Endodermal cell (in vitro differentiated cells): ENCODE measurements around the gene NFIC. TPM values are rescaled to one million over a fixed set of nuclear protein-coding genes. Genes with fewer than 3 reads are reported as not detected.

Experiments
- DNase-seq: peaks from one replicate; pipeline ENCODE4 v3.0.0-alpha.2; 2017
- H3K27ac ChIP-seq: 2 replicates; pipeline ENCODE4 v1.5.1; 2013; ENCODE audit warnings: mild to moderate bottlenecking, low read depth, low read length, moderate library complexity
- H3K27me3 ChIP-seq: 2 replicates; pipeline ENCODE4 v1.6.1; 2013; ENCODE audit warnings: mild to moderate bottlenecking, low read length, moderate library complexity; ENCODE audit not compliant: insufficient read depth, control insufficient read depth, poor library complexity, severe bottlenecking
- H3K36me3 ChIP-seq: 2 replicates; pipeline ENCODE4 v1.7.0; 2013; ENCODE audit warnings: mild to moderate bottlenecking, low read length, moderate library complexity; ENCODE audit not compliant: control insufficient read depth, insufficient read depth
- H3K4me1 ChIP-seq: one replicate; pipeline ENCODE4 v1.7.0; 2013; ENCODE audit warnings: low read length; ENCODE audit not compliant: control insufficient read depth, insufficient read depth
- H3K4me3 ChIP-seq: 2 replicates; pipeline ENCODE4 v1.5.1; 2013; ENCODE audit warnings: mild to moderate bottlenecking, low read length, moderate library complexity
- H3K9ac ChIP-seq: 2 replicates; pipeline ENCODE4 v1.6.1; 2013; ENCODE audit warnings: mild to moderate bottlenecking, low read length, moderate library complexity; ENCODE audit not compliant: poor library complexity, severe bottlenecking; ENCODE audit errors: extremely low read depth
- H3K9me3 ChIP-seq: 2 replicates; pipeline ENCODE4 v1.6.1; 2013; ENCODE audit warnings: mild to moderate bottlenecking, low read length, moderate library complexity; ENCODE audit not compliant: control insufficient read depth
- H3K27ac Mint-ChIP-seq: 2 replicates; pipeline ENCODE4 v1.8.0; 2020; ENCODE audit warnings: mixed read lengths
- H3K27me3 Mint-ChIP-seq: 2 replicates; pipeline ENCODE4 v1.8.0; 2021; ENCODE audit warnings: mild to moderate bottlenecking, mixed read lengths; ENCODE audit not compliant: insufficient read depth
- H3K36me3 Mint-ChIP-seq: 2 replicates; pipeline ENCODE4 v1.8.0; 2020; ENCODE audit warnings: low read depth, mixed read lengths
- H3K4me1 Mint-ChIP-seq: 2 replicates; pipeline ENCODE4 v1.8.0; 2020; ENCODE audit warnings: mixed read lengths
- H3K4me3 Mint-ChIP-seq: 2 replicates; pipeline ENCODE4 v1.8.0; 2020; ENCODE audit warnings: mild to moderate bottlenecking, moderate library complexity, mixed read lengths
- H3K9me3 Mint-ChIP-seq: 2 replicates; pipeline ENCODE4 v1.8.0; 2020; ENCODE audit warnings: mild to moderate bottlenecking, mixed read lengths
- CTCF ChIP-seq: fragments of 200-600 bp; sonication (generic); conservative IDR thresholded peaks from 2 replicates; pipeline ENCODE4 v1.5.0; 2021; ENCODE audit warnings: antibody characterized with exemption, mild to moderate bottlenecking
- WGBS, 2 experiments: methylation state at CpG; one replicate each; pipeline versions ENCODE4 v1.1.5 to v1.1.7; 2013; ENCODE audit warnings: missing lambda C conversion rate in 2 of 2, mixed read lengths in 1 of 2; ENCODE audit not compliant: insufficient coverage in 1 of 2, insufficient read length in 1 of 2; 5-methylcytosine and 5-hydroxymethylcytosine counted together
- total RNA-seq, 2 donors: library from RNA; stranded (reverse); fragmentation: NEBNext Ultra II Directional in 1 of 2; extraction: Animal tissue kit (Norgen Biotek cat#: 25700) in 1 of 2; gene quantifications; 2 replicates in 1 of 2; 3 replicates in 1 of 2; pipeline ENCODE4 v1.2.1, GENCODE V29; 2021

The NFIC gene
- total RNA-seq, 2 donors from 2014 or later, result 5.2 to 6.6 TPM

GRCh38 chr19:3320354-3320670, 46.1 kb upstream of the NFIC start:
- WGBS, 2 experiments, result 78 to 81% methylated on average over 21 to 29 of the region's 29 CpGs
- Histone ChIP-seq H3K9ac (no peak overlapping the region), H3K4me1 (no peaks in the 10 kb centered on the region), H3K27me3 (peaks cover 14% of the 10 kb centered on the region), H3K4me3 (no peak overlapping the region), H3K36me3 (no peaks in the 10 kb centered on the region), H3K27ac (no peak overlapping the region), H3K9me3 (no peaks in the 10 kb centered on the region)
- Mint-ChIP-seq H3K36me3 (no peaks in the 10 kb centered on the region), H3K9me3 (no peaks in the 10 kb centered on the region), H3K27ac (no peak overlapping the region), H3K27me3 (peaks cover 18% of the 10 kb centered on the region), H3K4me3 (no peak overlapping the region), H3K4me1 (no peaks in the 10 kb centered on the region)
- no peak for DNase-seq
- no peak for TF ChIP-seq CTCF

- H3K9me3 Mint-ChIP-seq, result no peaks in the 10 kb centered on the region
- no peak overlapping the region for H3K27ac ChIP-seq
- H3K4me3 ChIP-seq, result no peak overlapping the region
- H3K4me1 Mint-ChIP-seq, result no peaks in the 10 kb centered on the region
- no peak overlapping the region for H3K9ac ChIP-seq
- DNase-seq, result no peak
- 60 to 67% methylated on average over 3 to 8 of the region's 8 CpGs for WGBS, 2 experiments
- no peak overlapping the region for H3K4me3 Mint-ChIP-seq
- peaks cover 14% of the 10 kb centered on the region for H3K27me3 ChIP-seq
- peaks cover 18% of the 10 kb centered on the region for H3K27me3 Mint-ChIP-seq
- no peak for TF ChIP-seq CTCF
- H3K36me3 ChIP-seq, result no peaks in the 10 kb centered on the region
- H3K4me1 ChIP-seq, result no peaks in the 10 kb centered on the region
- H3K36me3 Mint-ChIP-seq, result no peaks in the 10 kb centered on the region
- no peak overlapping the region for H3K27ac Mint-ChIP-seq
- H3K9me3 ChIP-seq, result no peaks in the 10 kb centered on the region
Observed at GRCh38 chr19:3320853-3321252, 45.5 kb upstream of the NFIC start.

GRCh38 chr19:3321696-3322095, 44.7 kb upstream of the NFIC start:
- no peaks in the 10 kb centered on the region for H3K9me3 ChIP-seq
- no peak for DNase-seq
- Mint-ChIP-seq H3K27me3 (peaks cover 18% of the 10 kb centered on the region), H3K27ac (no peak overlapping the region), H3K9me3 (no peaks in the 10 kb centered on the region), H3K4me3 (no peak overlapping the region), H3K36me3 (no peaks in the 10 kb centered on the region), H3K4me1 (no peaks in the 10 kb centered on the region)
- no peak overlapping the region for H3K4me3 ChIP-seq
- H3K27me3 ChIP-seq, result peaks cover 14% of the 10 kb centered on the region
- TF ChIP-seq CTCF, result no peak
- no peaks in the 10 kb centered on the region for H3K36me3 ChIP-seq
- no peaks in the 10 kb centered on the region for H3K4me1 ChIP-seq
- WGBS, 2 experiments, result 50 to 66% methylated on average over 5 to 6 of the region's 6 CpGs
- no peak overlapping the region for H3K9ac ChIP-seq
- no peak overlapping the region for H3K27ac ChIP-seq
